WERI-Rb-1 (cell line): ENCODE measurements around the gene NATD1.

Experiments used
- DNase-seq: peaks from one replicate; pipeline ENCODE4 v3.0.0-alpha.2; 2020
- H3K27ac ChIP-seq: fragments of 250-450 bp; sonication (Bioruptor Pico); 2 replicates; pipeline ENCODE4 v1.5.1; 2020; ENCODE audit warnings: mild to moderate bottlenecking, moderate library complexity
- H3K27me3 ChIP-seq: fragments of 250-450 bp; sonication (Bioruptor Pico); 2 replicates; pipeline ENCODE4 v1.5.1; 2021; ENCODE audit warnings: mild to moderate bottlenecking, low read depth, moderate library complexity; ENCODE audit not compliant: insufficient read depth, severe bottlenecking
- H3K36me3 ChIP-seq: fragments of 250-450 bp; sonication (Bioruptor Pico); 2 replicates; pipeline ENCODE4 v1.5.1; 2020; ENCODE audit warnings: mild to moderate bottlenecking, moderate library complexity
- H3K4me3 ChIP-seq: 2 replicates; pipeline ENCODE4 v1.5.1; 2011; ENCODE audit warnings: low read depth, mild to moderate bottlenecking, control low read depth, low read length
- H3K9me3 ChIP-seq: fragments of 250-450 bp; sonication (Bioruptor Pico); 2 replicates; pipeline ENCODE4 v1.5.1; 2021; ENCODE audit warnings: mild to moderate bottlenecking, moderate library complexity; ENCODE audit not compliant: severe bottlenecking
- TF ChIP-seq, protein P1 (sequence below): IDR thresholded peaks from 2 replicates; pipeline ENCODE4 v1.5.1; 2011; ENCODE audit warnings: low read depth, mild to moderate bottlenecking, control low read depth, inconsistent platforms, low read length

Gene NATD1

DNA sequence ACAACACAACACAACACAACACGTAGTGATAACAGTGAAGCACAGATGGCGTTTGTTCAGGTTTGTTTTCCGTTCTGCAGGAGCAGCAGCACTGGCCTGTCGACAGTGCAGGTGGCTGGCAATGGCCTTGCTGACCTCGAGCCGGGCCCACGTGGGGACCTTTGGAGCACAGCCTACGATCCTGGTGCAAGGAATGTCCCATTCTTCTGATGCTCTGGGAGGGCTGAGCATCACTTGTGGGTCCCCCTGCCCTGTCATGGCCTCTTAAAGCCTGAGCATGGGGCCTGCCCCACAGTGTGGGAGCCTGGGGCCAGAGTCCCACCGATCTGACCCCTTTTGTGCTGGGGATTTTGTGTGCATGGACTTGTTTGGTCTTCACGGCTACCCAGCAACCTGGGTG, 38.1 kb upstream of the NATD1 start:
- no peak for DNase-seq
- Histone ChIP-seq H3K4me3 (no peak overlapping the region), H3K9me3 (no peaks in the 10 kb centered on the region), H3K27me3 (peaks cover 13% of the 10 kb centered on the region), H3K27ac (no peak overlapping the region), H3K36me3 (no peaks in the 10 kb centered on the region)
- TF ChIP-seq, protein P1, sequence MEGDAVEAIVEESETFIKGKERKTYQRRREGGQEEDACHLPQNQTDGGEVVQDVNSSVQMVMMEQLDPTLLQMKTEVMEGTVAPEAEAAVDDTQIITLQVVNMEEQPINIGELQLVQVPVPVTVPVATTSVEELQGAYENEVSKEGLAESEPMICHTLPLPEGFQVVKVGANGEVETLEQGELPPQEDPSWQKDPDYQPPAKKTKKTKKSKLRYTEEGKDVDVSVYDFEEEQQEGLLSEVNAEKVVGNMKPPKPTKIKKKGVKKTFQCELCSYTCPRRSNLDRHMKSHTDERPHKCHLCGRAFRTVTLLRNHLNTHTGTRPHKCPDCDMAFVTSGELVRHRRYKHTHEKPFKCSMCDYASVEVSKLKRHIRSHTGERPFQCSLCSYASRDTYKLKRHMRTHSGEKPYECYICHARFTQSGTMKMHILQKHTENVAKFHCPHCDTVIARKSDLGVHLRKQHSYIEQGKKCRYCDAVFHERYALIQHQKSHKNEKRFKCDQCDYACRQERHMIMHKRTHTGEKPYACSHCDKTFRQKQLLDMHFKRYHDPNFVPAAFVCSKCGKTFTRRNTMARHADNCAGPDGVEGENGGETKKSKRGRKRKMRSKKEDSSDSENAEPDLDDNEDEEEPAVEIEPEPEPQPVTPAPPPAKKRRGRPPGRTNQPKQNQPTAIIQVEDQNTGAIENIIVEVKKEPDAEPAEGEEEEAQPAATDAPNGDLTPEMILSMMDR, result no peak

- Histone ChIP-seq H3K4me3 (no peak overlapping the region), H3K36me3 (no peaks in the 10 kb centered on the region), H3K27ac (no peak overlapping the region)
Observed at GRCh38 chr17:21289902-21290571, 36.8 kb upstream of the NATD1 start.

GRCh38 chr17:21289175-21289901, 36.1 kb upstream of the NATD1 start:
- H3K4me3 ChIP-seq, result no peak overlapping the region
- no peak overlapping the region for H3K27ac ChIP-seq
- no peaks in the 10 kb centered on the region for H3K36me3 ChIP-seq

More at GRCh38 chr17:21289902-21290571, 36.8 kb upstream of the NATD1 start:
- TF ChIP-seq, protein P1, result no peak
- Histone ChIP-seq H3K9me3 (no peaks in the 10 kb centered on the region), H3K27me3 (peaks cover 11% of the 10 kb centered on the region)
- no peak for DNase-seq

DNA sequence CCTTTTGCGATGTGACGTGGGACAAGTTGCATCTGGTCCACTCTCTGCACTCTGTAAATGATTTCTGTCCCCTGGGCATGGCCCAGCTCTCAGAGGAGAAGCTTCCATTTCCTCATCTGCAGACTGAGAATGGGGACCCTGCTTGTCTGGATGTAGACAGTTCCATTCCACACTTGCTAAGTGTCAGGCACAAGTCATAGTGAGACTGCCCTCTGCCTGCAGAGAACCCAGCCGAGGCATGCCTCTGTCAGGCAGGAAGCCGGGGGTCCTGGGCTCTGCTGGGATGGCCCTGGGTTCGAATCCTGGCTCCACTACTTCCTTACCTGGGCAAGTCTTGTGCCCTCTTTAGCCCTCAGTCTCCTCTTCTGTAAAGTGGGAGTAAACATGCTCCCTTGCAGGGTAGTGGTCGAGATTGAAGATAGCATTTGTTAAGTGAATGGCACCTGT, 35.4 kb upstream of the NATD1 start:
- Histone ChIP-seq H3K27ac (no peak overlapping the region), H3K9me3 (no peaks in the 10 kb centered on the region), H3K36me3 (no peaks in the 10 kb centered on the region), H3K4me3 (no peak overlapping the region), H3K27me3 (peaks cover 7% of the 10 kb centered on the region)
- TF ChIP-seq, protein P1, result no peak
- no peak for DNase-seq

More at GRCh38 chr17:21289175-21289901, 36.1 kb upstream of the NATD1 start:
- Histone ChIP-seq H3K27me3 (peaks cover 7% of the 10 kb centered on the region), H3K9me3 (no peaks in the 10 kb centered on the region)
- DNase-seq, result no peak
- TF ChIP-seq, protein P1, result no peak

DNA sequence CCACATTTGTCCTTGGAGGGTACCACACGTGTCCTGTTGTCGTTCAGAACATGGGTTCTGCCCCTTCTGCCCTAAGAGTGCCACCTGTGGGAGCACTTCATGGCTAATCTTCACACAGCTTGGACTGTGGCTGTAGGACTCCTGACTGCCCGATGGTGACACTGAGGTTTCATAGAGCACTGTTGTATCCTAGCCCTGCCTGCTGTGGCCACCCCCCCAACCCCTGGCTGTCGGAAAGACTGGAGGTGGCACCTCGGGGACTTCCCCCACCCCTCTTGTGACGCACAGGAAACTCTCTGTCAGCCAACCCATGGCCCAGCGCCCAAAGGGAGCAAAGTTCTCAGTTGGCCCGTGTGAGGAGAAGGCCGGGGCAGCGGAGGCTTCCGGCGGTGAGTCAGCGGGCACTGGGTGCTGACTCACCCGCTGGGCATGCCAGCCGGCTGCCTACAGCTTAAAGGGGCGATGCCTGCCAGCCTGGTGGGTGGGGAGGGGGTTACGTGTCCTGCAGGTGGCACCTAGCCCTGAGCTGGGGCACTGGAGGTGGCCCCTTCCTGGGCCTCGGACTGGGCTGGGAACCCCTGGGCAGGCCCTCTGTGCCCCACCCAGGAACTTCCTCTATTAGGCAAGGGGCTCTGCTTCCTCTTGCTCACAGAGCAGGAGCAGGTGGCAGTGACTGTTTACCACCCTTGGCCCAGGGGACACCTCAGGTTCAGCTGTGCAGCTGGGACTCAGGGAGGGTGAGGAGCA, 34.7 kb upstream of the NATD1 start:
- Histone ChIP-seq H3K27me3 (peaks cover 6% of the 10 kb centered on the region), H3K4me3 (no peak overlapping the region), H3K27ac (no peak overlapping the region), H3K36me3 (no peaks in the 10 kb centered on the region), H3K9me3 (no peaks in the 10 kb centered on the region)
- no peak for DNase-seq
- TF ChIP-seq, protein P1, result no peak
